Hematopoietic multipotent progenitor cell treated with erythropoietin and hydrocortisone succinate and interleukin-3 and kit ligand, for 17 days (in vitro differentiated cells): ENCODE results near the gene DHRS2.
A peak's percentile ranks its signal among the peaks of the same experiment; 100 is the strongest.
"Not testable (repeated sequence)": the region's sequence is repeated elsewhere in the genome, so short reads cannot be mapped to it uniquely, and the experiment has no call there.

ENCODE experiments used
- DNase-seq: peaks from one replicate; pipeline ENCODE4 v3.0.0-alpha.2; 2015; ENCODE audit warnings: low spot score

DHRS2 gene

GRCh38 chr14:23636317-23637211, at the start of gene DHRS2:
TSS of gene DHRS2 (plus strand) at chr14:23636364. CDS start at chr14:23638865, 2,501 bp downstream.
- DNase-seq: no peak

- peak; percentile 40 for DNase-seq
Observed at GRCh38 chr14:23588884-23589598, 47.1 kb upstream of the DHRS2 start.

GRCh38 chr14:23589606-23590005, 46.6 kb upstream of the DHRS2 start:
- no peak for DNase-seq

GRCh38 chr14:23590198-23590597, 46.0 kb upstream of the DHRS2 start:
- DNase-seq: no peak

GRCh38 chr14:23594191-23594590, 42.0 kb upstream of the DHRS2 start:
- DNase-seq: not testable (repeated sequence)

GRCh38 chr14:23600322-23600707, 35.8 kb upstream of the DHRS2 start:
- no peak for DNase-seq

- no peak for DNase-seq
Observed at GRCh38 chr14:23600806-23601205, 35.4 kb upstream of the DHRS2 start.

- DNase-seq: no peak
Observed at GRCh38 chr14:23601424-23601823, 34.7 kb upstream of the DHRS2 start.

GRCh38 chr14:23601845-23602180, 34.4 kb upstream of the DHRS2 start:
- no peak for DNase-seq

GRCh38 chr14:23602181-23603095, 33.7 kb upstream of the DHRS2 start:
- no peak for DNase-seq

GRCh38 chr14:23603103-23603502, 33.1 kb upstream of the DHRS2 start:
- no peak for DNase-seq

- no peak for DNase-seq
Observed at GRCh38 chr14:23604148-23604547, 32.0 kb upstream of the DHRS2 start.

- DNase-seq: no peak
Observed at GRCh38 chr14:23604675-23605170, 31.4 kb upstream of the DHRS2 start.

GRCh38 chr14:23605931-23606585, 30.1 kb upstream of the DHRS2 start:
- no peak for DNase-seq

- DNase-seq: no peak
Observed at GRCh38 chr14:23608454-23608853, 27.7 kb upstream of the DHRS2 start.

- no peak for DNase-seq
Observed at GRCh38 chr14:23609001-23609400, 27.2 kb upstream of the DHRS2 start.

GRCh38 chr14:23609411-23610089, 26.6 kb upstream of the DHRS2 start:
- not testable (repeated sequence) for DNase-seq

GRCh38 chr14:23610090-23610814, 25.9 kb upstream of the DHRS2 start:
- no peak for DNase-seq

GRCh38 chr14:23610815-23611289, 25.3 kb upstream of the DHRS2 start:
- DNase-seq: no peak

- DNase-seq: no peak
Observed at GRCh38 chr14:23612354-23612732, 23.8 kb upstream of the DHRS2 start.
